Measurements from ENCODE around the gene FADS2.

FADS2 gene

GRCh38 chr11:61907871-61908729 is 80.0 kb downstream of the FADS2 start:
- no peak for DNase-seq

- DNase-seq: no peak
Observed at GRCh38 chr11:61908730-61909316, 80.7 kb downstream of the FADS2 start.

- DNase-seq: no peak
Observed at GRCh38 chr11:61910187-61911127, 82.4 kb downstream of the FADS2 start.

- DNase-seq: no peak
Observed at GRCh38 chr11:61911128-61911700, 83.1 kb downstream of the FADS2 start.

DNA sequence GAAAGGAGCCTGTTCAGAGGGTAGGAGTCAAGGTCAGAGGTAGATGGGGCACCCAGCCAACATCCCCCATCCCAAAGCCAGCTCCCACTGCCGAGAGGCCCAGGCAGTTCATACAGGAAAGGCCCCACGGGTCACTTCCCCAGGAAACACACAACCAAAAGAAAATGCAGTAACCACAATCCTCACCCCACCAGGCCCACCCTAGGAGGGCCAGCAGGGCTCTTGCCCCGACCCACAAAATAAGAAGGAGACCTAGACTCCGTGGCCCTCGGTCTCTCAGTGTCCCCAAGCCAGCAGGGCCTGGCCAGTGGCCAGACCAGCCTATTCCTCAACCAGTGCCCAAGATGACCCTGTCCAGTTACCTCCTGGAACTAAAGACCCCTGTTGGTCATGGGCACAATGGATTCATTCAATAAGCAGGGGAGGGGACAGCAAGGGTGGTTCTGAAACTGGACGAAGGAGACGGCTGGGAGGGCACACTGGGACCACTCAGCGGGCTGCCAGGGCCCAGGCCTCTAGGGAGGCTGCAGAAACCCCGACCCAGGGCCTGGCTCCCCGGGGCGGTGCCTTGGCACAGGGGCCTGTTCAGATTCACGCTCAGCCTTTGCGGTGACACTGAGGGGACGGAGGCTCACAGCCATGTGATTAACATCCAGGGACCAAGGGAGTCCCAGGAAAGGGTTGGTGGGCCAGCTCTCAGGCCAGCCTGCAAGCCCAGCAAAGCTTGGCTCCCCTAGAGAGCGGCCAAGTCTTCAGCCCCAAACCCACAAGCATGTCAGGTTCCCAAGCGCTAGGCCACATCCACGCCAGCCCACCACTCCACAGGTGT is 83.8 kb downstream of the FADS2 start:
- no peak for DNase-seq

DNA sequence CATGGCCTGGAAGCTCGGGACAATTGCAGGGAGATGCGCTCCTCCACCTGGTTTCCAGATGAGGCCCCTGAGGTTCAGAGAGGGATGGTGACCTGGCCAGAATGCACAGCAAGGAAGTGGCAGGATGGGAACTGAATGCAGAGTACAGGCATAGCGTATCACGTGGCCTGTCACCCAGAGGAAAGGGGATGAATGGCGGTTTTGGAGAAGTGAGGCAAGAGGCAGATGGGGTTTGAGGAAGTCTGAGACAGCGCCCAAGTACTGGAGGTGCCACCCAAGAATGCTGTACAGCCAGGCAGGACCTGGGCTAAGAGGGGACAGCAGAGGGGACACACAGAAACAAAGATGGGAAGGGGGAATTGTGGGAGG is 84.4 kb downstream of the FADS2 start:
- no peak for DNase-seq

GRCh38 chr11:61912991-61913698 is 85.0 kb downstream of the FADS2 start:
- no peak for DNase-seq

DNA sequence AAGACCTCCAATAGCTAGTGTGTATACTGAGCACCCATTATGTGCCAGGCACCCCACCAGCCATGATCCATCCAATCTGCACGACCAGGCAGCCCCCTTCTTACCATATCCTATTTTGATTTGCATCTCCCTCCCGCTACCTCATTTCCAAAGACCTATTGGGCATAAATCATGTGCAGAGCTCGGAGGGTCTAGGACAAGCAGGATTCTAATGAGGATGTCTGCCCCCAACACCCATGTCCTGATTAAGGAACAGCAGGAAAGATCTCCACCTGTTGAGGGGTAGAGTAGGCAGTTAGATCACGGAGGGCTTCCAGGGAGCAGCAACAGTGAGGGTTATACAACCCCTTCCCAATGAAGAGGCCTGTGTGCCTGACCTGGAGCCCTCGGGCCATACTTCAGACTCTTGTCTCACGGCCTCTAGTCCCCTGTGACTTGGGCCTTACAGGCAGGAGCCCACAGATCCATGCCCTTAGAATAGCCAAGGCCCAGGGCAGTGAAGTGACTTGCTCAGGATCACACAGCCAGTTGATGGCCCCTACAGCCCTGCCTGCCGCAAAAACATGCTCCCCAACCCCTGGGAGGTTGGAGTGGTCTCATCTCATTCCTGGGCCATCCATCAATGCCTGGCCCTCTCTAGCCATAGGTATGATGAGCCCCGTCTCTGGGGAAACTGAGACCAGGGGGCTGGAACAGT is 85.7 kb downstream of the FADS2 start:
- DNase-seq: no peak

GRCh38 chr11:61914471-61915171 is 86.5 kb downstream of the FADS2 start:
- DNase-seq: no peak

GRCh38 chr11:61916737-61917333 is 88.7 kb downstream of the FADS2 start:
- no peak for DNase-seq

All from NCI-H2029 treated with DMSO at 0.1 percent for 48 hours (cell line).